K562 (cell line): ENCODE measurements around the gene LRP10. TPM values are rescaled to one million over a fixed set of nuclear protein-coding genes. Genes with fewer than 3 reads are reported as not detected.

Experiments used
- ATAC-seq: fragments of 200-7000 bp; cut with Tn5 transposase; 3 replicates; pipeline ENCODE4 v1.9.1; 2020; ENCODE audit warnings: moderate library complexity
- BruUV-seq: library from RNA; stranded (reverse); fragments of 400-500 nt; replicated peaks from 2 replicates; lab custom pipeline; 2021; lab: Mats Ljungman, UMichigan
- CTCF ChIA-PET: fragments of 300-600 bp; formaldehyde crosslinking; extraction: SDS; loops from one replicate; lab custom pipeline; 2021; ENCODE audit warnings: low intra/inter-chr PET ratio; lab: Yijun Ruan, JAX
- POLR2A ChIA-PET: fragments of 300-600, 350-650 bp; sonication (Branson Sonifier 250); formaldehyde crosslinking; extraction: SDS; loops from one replicate; lab custom pipeline; 2021; ENCODE audit warnings: antibody characterized with exemption, inconsistent platforms; lab: Yijun Ruan, JAX
- DNase-seq, 4 experiments: peaks; one replicate each; pipeline versions ENCODE4 v3.0.0 to v3.0.0-alpha.2; 2011 to 2018; ENCODE audit warnings: low spot score in 3 of 4, mixed read lengths in 3 of 4; ENCODE audit errors: extremely low read depth in 1 of 4
- FAIRE-seq: peaks from 2 replicates; lab custom pipeline; 2011; peaks lifted over from hg19 to GRCh38; lab: Jason Lieb, UNC
- H2AFZ ChIP-seq: 2 replicates; pipeline ENCODE4 v1.6.0; 2011; ENCODE audit warnings: low read depth, low read length, control low read depth, inconsistent platforms
- H3K27ac ChIP-seq: fragments of 200-600 bp; 3 replicates; pipeline ENCODE4 v1.8.0; 2011; ENCODE audit warnings: low read depth, mild to moderate bottlenecking, control low read depth, inconsistent platforms, low read length, moderate library complexity, mixed read lengths; ENCODE audit errors: extremely low read depth
- H3K27me3 ChIP-seq, 2 experiments: fragments of 300-600 bp in 1 of 2; 2 replicates in 1 of 2; 3 replicates in 1 of 2; pipeline versions ENCODE4 v1.6.0 to v1.8.0; 2011; ENCODE audit warnings: inconsistent platforms in 2 of 2, low read length in 2 of 2, mild to moderate bottlenecking in 1 of 2, mixed read lengths in 1 of 2, moderate library complexity in 1 of 2; ENCODE audit not compliant: control insufficient read depth in 2 of 2, insufficient read depth in 2 of 2
- H3K36me3 ChIP-seq: fragments of 300-600 bp; 3 replicates; pipeline ENCODE4 v1.8.0; 2011; ENCODE audit warnings: mild to moderate bottlenecking, low read length, inconsistent platforms; ENCODE audit not compliant: control insufficient read depth, insufficient read depth
- H3K4me1 ChIP-seq, 2 experiments: fragments of 200-600 bp in 1 of 2; replicated peaks in 1 of 2; 2 replicates in 1 of 2; 3 replicates in 1 of 2; pipeline versions ENCODE4 v1.5.1 to v1.8.0; 2011; ENCODE audit warnings: inconsistent platforms in 2 of 2, low read length in 2 of 2, mild to moderate bottlenecking in 1 of 2, mixed read lengths in 1 of 2, moderate library complexity in 1 of 2; ENCODE audit not compliant: control insufficient read depth in 2 of 2, insufficient read depth in 2 of 2
- H3K4me2 ChIP-seq: 2 replicates; pipeline ENCODE4 v1.6.1; 2011; ENCODE audit warnings: low read length, control low read depth, inconsistent platforms, mixed read lengths; ENCODE audit not compliant: insufficient read depth
- H3K4me3 ChIP-seq: fragments of 200-600 bp; sonication (generic), shearing (Covaris generic); 2 replicates; pipeline ENCODE4 v1.5.1; 2016; ENCODE audit warnings: control low read depth, inconsistent platforms
- H3K79me2 ChIP-seq: fragments of 200-600 bp; 3 replicates; pipeline ENCODE4 v1.8.0; 2011; ENCODE audit warnings: low read length, inconsistent platforms; ENCODE audit not compliant: control insufficient read depth, insufficient read depth
- H3K9ac ChIP-seq, 2 experiments: 2 replicates each; pipeline versions ENCODE4 v1.6.0 to v1.6.1; 2011; ENCODE audit warnings: low read depth in 2 of 2, low read length in 2 of 2, control low read depth in 1 of 2, inconsistent platforms in 1 of 2, mild to moderate bottlenecking in 1 of 2, mixed read lengths in 1 of 2; ENCODE audit not compliant: insufficient read depth in 1 of 2
- H3K9me1 ChIP-seq: one replicate; pipeline ENCODE4 v1.6.0; 2011; ENCODE audit warnings: inconsistent platforms, mild to moderate bottlenecking, low read length, moderate library complexity; ENCODE audit not compliant: control insufficient read depth, insufficient read depth
- H3K9me3 ChIP-seq: replicated peaks from 2 replicates; pipeline ENCODE4 v1.5.1; 2011; ENCODE audit warnings: low read depth, low read length, inconsistent platforms; ENCODE audit not compliant: control insufficient read depth, insufficient read depth
- H4K20me1 ChIP-seq: replicated peaks from 2 replicates; pipeline ENCODE4 v1.6.1; 2011; ENCODE audit warnings: low read length, inconsistent platforms, mixed read lengths; ENCODE audit not compliant: control insufficient read depth, insufficient read depth
- C11orf30 ChIP-seq: fragments of 450-650 bp; IDR thresholded peaks from 2 replicates; pipeline ENCODE4 v1.6.1; 2016; ENCODE audit warnings: low read depth, mild to moderate bottlenecking
- ID3 ChIP-seq, 2 experiments: fragments of 250-450 bp in 1 of 2; fragments of 450-650 bp in 1 of 2; sonication (Bioruptor Pico) in 1 of 2; IDR thresholded peaks; 2 replicates each; pipeline versions ENCODE4 v1.6.1 to v1.8.0; 2016 to 2021; ENCODE audit warnings: mild to moderate bottlenecking in 2 of 2, moderate library complexity in 2 of 2, missing compliant biosample characterization in 1 of 2, missing genetic modification characterization in 1 of 2
- MBD2 ChIP-seq: sonication (generic); IDR thresholded peaks from 2 replicates; pipeline ENCODE4 v1.6.1; 2016; ENCODE audit warnings: low read depth, borderline replicate concordance
- whole genome bisulfite sequencing: fragments of 100-300 bp; shearing (Covaris generic); methylation state at CpG from one replicate; pipeline ENCODE4 v1.1.6; 2016; ENCODE audit warnings: low coverage, mixed read lengths; ENCODE audit not compliant: insufficient coverage; ENCODE audit errors: missing lambda C conversion rate; 5-methylcytosine and 5-hydroxymethylcytosine counted together
- in situ Hi-C: fragments of 300-500 bp; cut with MboI; formaldehyde crosslinking; loops from 4 replicates; pipeline ENCODE4 v1.15.0; 2018; ENCODE audit warnings: inconsistent platforms, mixed read lengths
- intact Hi-C: fragments of 100-400 bp; cut with micrococcal nuclease; formaldehyde crosslinking; loops from 2 replicates; pipeline ENCODE4 v1.14.2; 2022
- polyA plus RNA-seq, 8 experiments: library from polyadenylated mRNA; depleted of rRNA in 4 of 8; stranded (reverse) in 5 of 8; unstranded in 3 of 8; fragments of >200 nt; fragmentation: Nextera tagmentation in 2 of 8; fragmentation: Illumina TruSeq in 1 of 8; extraction: Ambion mirVana in 2 of 8; extraction: Trizol in 1 of 8; gene quantifications; 2 replicates each; pipeline versions ENCODE4 v1.2.1 to v1.2.3, GENCODE V29; 2011 to 2014; ENCODE audit warnings: inconsistent platforms in 1 of 8, missing spikeins in 1 of 8
- total RNA-seq, 7 experiments: library from RNA; depleted of rRNA in 6 of 7; stranded (reverse); fragments of >200 nt in 6 of 7; fragmentation: Illumina TruSeq in 2 of 7; extraction: Trizol in 2 of 7; gene quantifications; 2 replicates each; pipeline versions ENCODE4 v1.2.1 to v1.2.3, GENCODE V29; 2011 to 2021; ENCODE audit warnings: low replicate concordance in 1 of 7

The LRP10 gene
- total and polyA plus RNA-seq, 9 of the 15 experiments (the other 6 are each of a cell fraction or from before 2014, with no cell fraction given) = 1.3 to 45.5 (median 10.9) TPM

- Histone ChIP-seq H2AFZ (no peak overlapping the region), H3K9me1 (no peaks in the 10 kb centered on the region), H3K4me2 (no peak overlapping the region), H3K79me2 (no peaks in the 10 kb centered on the region), H3K4me1 (peaks cover 0 to 14% of the 10 kb centered on the region in 2 experiments; a peak in 3 of 5 replicates), H3K36me3 (no peaks in the 10 kb centered on the region), H3K9ac (no peak overlapping the region), H3K9me3 (no peaks in the 10 kb centered on the region; the same call in 1 of the 2 replicates), H3K27ac (no peak overlapping the region)
- no peak for FAIRE-seq
- no peak for ATAC-seq
- WGBS = 62% methylated on average over 8 of the region's 8 CpGs
- CTCF ChIA-PET = interaction anchor here (1.3 to 4.3 kb wide), 3 partner anchors 31 to 297 kb away, joined by 3 to 53 read pairs (median 44); no protein-coding TSS in a partner anchor
- in situ Hi-C loops (loop anchor here (5.0 kb wide), 1 partner anchor 78 kb away; no protein-coding TSS in a partner anchor), intact Hi-C loops (no loop called here)
- POLR2A ChIA-PET = interaction anchor here (0.7 to 0.9 kb wide), 3 partner anchors 18 to 89 kb away, joined by 3 to 5 read pairs (median 3); partner anchors contain the start of gene OXA1L
- DNase-seq = no peak
- TF ChIP-seq C11orf30 = 0 out of 2 replicates have a peak, but pooled peaks have one; percentile 15
- TF ChIP-seq MBD2 = no peak
- no peak for TF ChIP-seq ID3 (CRISPR knock-in tag; IDR thresholded peaks at IDR 0.05)
- TF ChIP-seq ID3 (tag; IDR thresholded peaks at IDR 0.05) = no peak
- TF ChIP-seq, all 486 proteins: peak for 1
- BruUV-seq = no TSS peak
- H4K20me1 ChIP-seq = no peaks in the 10 kb centered on the region
- no peaks in the 10 kb centered on the region for H3K27me3 ChIP-seq
- H3K4me3 ChIP-seq = no peak overlapping the region
Measured at GRCh38 chr14:22854963-22855724, 16.4 kb upstream of the LRP10 start.
